ENCODE results near the gene RCBTB1.

RCBTB1 gene

GRCh38 chr13:49533591-49534269 is 51.6 kb downstream of the RCBTB1 start:
- peaks cover 3% of the 10 kb centered on the region; the same call in 1 of the 2 replicates for H3K36me3 ChIP-seq (ENCODE audit: low read length)
- H3F3A ChIP-seq (ENCODE audit: insufficient read depth), result 0 out of 2 replicates have a peak, but pooled peaks cover 2% of the 10 kb centered on the region
- no peaks in the 10 kb centered on the region for H3K9me3 ChIP-seq (ENCODE audit: insufficient read depth, low read length)
- H3K9me2 ChIP-seq (replicated peaks; ENCODE audit: insufficient read depth, low read length), result no peaks in the 10 kb centered on the region
- H3K9ac ChIP-seq (ENCODE audit: low read length), result no peak overlapping the region
- H3K27me3 ChIP-seq (ENCODE audit: low read length), result no peaks in the 10 kb centered on the region
- H3K4me2 ChIP-seq (ENCODE audit: low read depth, low read length, poor library complexity, severe bottlenecking), result no peak overlapping the region
- TF ChIP-seq CTCF (IDR thresholded peaks at IDR 0.05; ENCODE audit: insufficient read depth, low read length, poor library complexity, severe bottlenecking) (no peak), EZH2phosphoT487 (conservative IDR thresholded peaks at IDR 0.05; ENCODE audit: low read length) (no peak)
- H3K27ac ChIP-seq (ENCODE audit: low read depth, low read length), result no peak overlapping the region
- H4K20me1 ChIP-seq (ENCODE audit: low read depth, low read length), result no peaks in the 10 kb centered on the region
- H3K4me3 ChIP-seq (ENCODE audit: insufficient read depth, low read length, poor library complexity, severe bottlenecking), result no peak overlapping the region
- no peak overlapping the region for H2AFZ ChIP-seq (ENCODE audit: low read depth, low read length, severe bottlenecking)
- H3K79me2 ChIP-seq (ENCODE audit: insufficient read depth, low read length), result no peaks in the 10 kb centered on the region

- 0 out of 2 replicates have a peak, but pooled peaks cover 7% of the 10 kb centered on the region for H3F3A ChIP-seq (ENCODE audit: insufficient read depth)
- H3K27me3 ChIP-seq (ENCODE audit: low read length), result no peaks in the 10 kb centered on the region
- no peaks in the 10 kb centered on the region for H3K79me2 ChIP-seq (ENCODE audit: insufficient read depth, low read length)
- no peak overlapping the region for H3K27ac ChIP-seq (ENCODE audit: low read depth, low read length)
- no peaks in the 10 kb centered on the region for H4K20me1 ChIP-seq (ENCODE audit: low read depth, low read length)
- no peaks in the 10 kb centered on the region for H3K9me2 ChIP-seq (replicated peaks; ENCODE audit: insufficient read depth, low read length)
- no peak overlapping the region for H3K9ac ChIP-seq (ENCODE audit: low read length)
- no peak overlapping the region for H3K4me2 ChIP-seq (ENCODE audit: low read depth, low read length, poor library complexity, severe bottlenecking)
- H2AFZ ChIP-seq (ENCODE audit: low read depth, low read length, severe bottlenecking), result no peak overlapping the region
- TF ChIP-seq CTCF (IDR thresholded peaks at IDR 0.05; ENCODE audit: insufficient read depth, low read length, poor library complexity, severe bottlenecking) (no peak), EZH2phosphoT487 (conservative IDR thresholded peaks at IDR 0.05; ENCODE audit: low read length) (no peak)
- no peak overlapping the region for H3K4me3 ChIP-seq (ENCODE audit: insufficient read depth, low read length, poor library complexity, severe bottlenecking)
- H3K9me3 ChIP-seq (ENCODE audit: insufficient read depth, low read length), result no peaks in the 10 kb centered on the region
- peaks cover 3% of the 10 kb centered on the region; the same call in 1 of the 2 replicates for H3K36me3 ChIP-seq (ENCODE audit: low read length)
These were observed 52.3 kb downstream of the RCBTB1 start for GRCh38 chr13:49533011-49533410.

- Histone ChIP-seq H3K27me3 (ENCODE audit: low read length) (no peaks in the 10 kb centered on the region), H3K79me2 (ENCODE audit: insufficient read depth, low read length) (no peaks in the 10 kb centered on the region), H3K4me2 (ENCODE audit: low read depth, low read length, poor library complexity, severe bottlenecking) (no peak overlapping the region), H2AFZ (ENCODE audit: low read depth, low read length, severe bottlenecking) (no peak overlapping the region), H3F3A (ENCODE audit: insufficient read depth) (0 out of 2 replicates have a peak, but pooled peaks cover 7% of the 10 kb centered on the region), H4K20me1 (ENCODE audit: low read depth, low read length) (no peaks in the 10 kb centered on the region), H3K4me3 (ENCODE audit: insufficient read depth, low read length, poor library complexity, severe bottlenecking) (no peak overlapping the region), H3K27ac (ENCODE audit: low read depth, low read length) (no peak overlapping the region), H3K36me3 (ENCODE audit: low read length) (peaks cover 3% of the 10 kb centered on the region; the same call in 1 of the 2 replicates), H3K9ac (ENCODE audit: low read length) (no peak overlapping the region), H3K9me3 (ENCODE audit: insufficient read depth, low read length) (no peaks in the 10 kb centered on the region), H3K9me2 (replicated peaks; ENCODE audit: insufficient read depth, low read length) (no peaks in the 10 kb centered on the region)
- TF ChIP-seq EZH2phosphoT487 (conservative IDR thresholded peaks at IDR 0.05; ENCODE audit: low read length) (no peak), CTCF (IDR thresholded peaks at IDR 0.05; ENCODE audit: insufficient read depth, low read length, poor library complexity, severe bottlenecking) (no peak)
These were observed 52.8 kb downstream of the RCBTB1 start for GRCh38 chr13:49532593-49532992.
